ENCODE data around the gene ATP13A4. TPM values are rescaled to one million over a fixed set of nuclear protein-coding genes. Genes with fewer than 3 reads are reported as not detected.

ATP13A4 gene
- total RNA-seq, 6 experiments from 2014 or later, result not detected

- no peaks in the 10 kb centered on the region for H3K9me3 Mint-ChIP-seq
- H3K36me3 Mint-ChIP-seq (ENCODE audit: low read depth), result no peaks in the 10 kb centered on the region
- DNase-seq, result no peak
- H3K4me3 Mint-ChIP-seq, result no peak overlapping the region
- TF ChIP-seq, protein P1, sequence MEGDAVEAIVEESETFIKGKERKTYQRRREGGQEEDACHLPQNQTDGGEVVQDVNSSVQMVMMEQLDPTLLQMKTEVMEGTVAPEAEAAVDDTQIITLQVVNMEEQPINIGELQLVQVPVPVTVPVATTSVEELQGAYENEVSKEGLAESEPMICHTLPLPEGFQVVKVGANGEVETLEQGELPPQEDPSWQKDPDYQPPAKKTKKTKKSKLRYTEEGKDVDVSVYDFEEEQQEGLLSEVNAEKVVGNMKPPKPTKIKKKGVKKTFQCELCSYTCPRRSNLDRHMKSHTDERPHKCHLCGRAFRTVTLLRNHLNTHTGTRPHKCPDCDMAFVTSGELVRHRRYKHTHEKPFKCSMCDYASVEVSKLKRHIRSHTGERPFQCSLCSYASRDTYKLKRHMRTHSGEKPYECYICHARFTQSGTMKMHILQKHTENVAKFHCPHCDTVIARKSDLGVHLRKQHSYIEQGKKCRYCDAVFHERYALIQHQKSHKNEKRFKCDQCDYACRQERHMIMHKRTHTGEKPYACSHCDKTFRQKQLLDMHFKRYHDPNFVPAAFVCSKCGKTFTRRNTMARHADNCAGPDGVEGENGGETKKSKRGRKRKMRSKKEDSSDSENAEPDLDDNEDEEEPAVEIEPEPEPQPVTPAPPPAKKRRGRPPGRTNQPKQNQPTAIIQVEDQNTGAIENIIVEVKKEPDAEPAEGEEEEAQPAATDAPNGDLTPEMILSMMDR (IDR thresholded peaks at IDR 0.05), result no peak
- H3K27ac Mint-ChIP-seq, result no peak overlapping the region
- H3K27me3 Mint-ChIP-seq (ENCODE audit: insufficient read depth), result no peaks in the 10 kb centered on the region; the same call in none of the 2 replicates
- no peaks in the 10 kb centered on the region for H3K4me1 Mint-ChIP-seq (ENCODE audit: low read depth)
Measured at GRCh38 chr3:193556841-193557240, 2.1 kb upstream of the ATP13A4 start.

- Mint-ChIP-seq H3K27ac (no peak overlapping the region), H3K4me3 (no peak overlapping the region), H3K4me1 (ENCODE audit: low read depth) (no peaks in the 10 kb centered on the region), H3K27me3 (ENCODE audit: insufficient read depth) (no peaks in the 10 kb centered on the region; the same call in 1 of the 2 replicates), H3K9me3 (no peaks in the 10 kb centered on the region), H3K36me3 (ENCODE audit: low read depth) (no peaks in the 10 kb centered on the region)
- TF ChIP-seq, protein P1 (IDR thresholded peaks at IDR 0.05), result no peak
- DNase-seq, result no peak
Measured at GRCh38 chr3:193553586-193553985, 1.1 kb downstream of the ATP13A4 start.

DNA sequence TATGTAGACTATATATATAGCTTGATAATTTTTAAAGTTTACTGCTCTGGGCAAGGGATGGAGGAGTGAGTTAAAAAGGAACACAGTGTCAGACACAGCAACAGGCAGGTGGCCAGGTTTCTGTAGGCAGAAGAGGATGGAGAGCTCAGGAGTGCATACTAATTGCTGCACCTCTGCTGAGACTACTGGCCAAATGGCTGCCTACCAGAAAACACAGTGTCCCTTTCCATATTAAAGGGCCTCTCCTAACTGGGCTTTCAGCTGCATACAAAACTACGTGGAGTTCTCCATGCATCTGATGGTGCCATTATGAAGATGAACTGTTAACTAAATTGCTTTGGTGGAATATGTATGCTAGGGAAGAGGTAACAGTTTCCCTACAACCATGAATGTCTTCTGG lies 1.8 kb downstream of the ATP13A4 start:
- H3K9me3 Mint-ChIP-seq, result no peaks in the 10 kb centered on the region
- no peak overlapping the region for H3K4me3 Mint-ChIP-seq
- H3K27ac Mint-ChIP-seq, result no peak overlapping the region
- H3K36me3 Mint-ChIP-seq (ENCODE audit: low read depth), result no peaks in the 10 kb centered on the region
- no peak for DNase-seq
- no peaks in the 10 kb centered on the region for H3K4me1 Mint-ChIP-seq (ENCODE audit: low read depth)
- H3K27me3 Mint-ChIP-seq (ENCODE audit: insufficient read depth), result no peaks in the 10 kb centered on the region; the same call in 1 of the 2 replicates
- TF ChIP-seq, protein P1 (IDR thresholded peaks at IDR 0.05), result no peak

DNA sequence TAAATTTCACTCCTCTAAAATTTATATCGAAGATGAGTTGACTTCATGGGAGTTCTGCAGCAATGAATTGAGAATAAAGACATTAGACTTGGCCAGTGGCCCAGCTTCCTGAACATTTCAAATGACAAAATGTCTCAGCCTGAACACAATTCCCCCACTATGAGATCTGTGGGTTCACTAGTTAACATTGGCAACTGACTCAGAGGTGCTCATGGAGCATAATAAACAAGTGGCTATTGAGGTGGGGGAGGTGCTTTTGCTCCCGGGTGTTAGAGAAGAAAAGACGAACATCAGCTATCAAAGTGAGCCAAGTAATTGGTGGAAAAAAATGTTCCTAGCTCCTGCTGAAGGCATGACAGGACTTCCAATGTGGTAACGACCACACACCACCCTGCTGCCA lies 6.3 kb downstream of the ATP13A4 start:
- Mint-ChIP-seq H3K36me3 (ENCODE audit: low read depth) (no peaks in the 10 kb centered on the region), H3K27ac (no peak overlapping the region), H3K27me3 (ENCODE audit: insufficient read depth) (no peaks in the 10 kb centered on the region; the same call in 1 of the 2 replicates), H3K4me1 (ENCODE audit: low read depth) (no peaks in the 10 kb centered on the region), H3K4me3 (no peak overlapping the region), H3K9me3 (peaks cover 5% of the 10 kb centered on the region)
- no peak for DNase-seq
- TF ChIP-seq, protein P1 (IDR thresholded peaks at IDR 0.05), result no peak

- H3K4me3 Mint-ChIP-seq, result no peak overlapping the region
- H3K9me3 Mint-ChIP-seq, result peaks cover 10% of the 10 kb centered on the region
- H3K27ac Mint-ChIP-seq, result no peak overlapping the region
- no peak for DNase-seq
- no peaks in the 10 kb centered on the region for H3K4me1 Mint-ChIP-seq (ENCODE audit: low read depth)
- TF ChIP-seq, protein P1 (IDR thresholded peaks at IDR 0.05), result no peak
- H3K36me3 Mint-ChIP-seq (ENCODE audit: low read depth), result no peaks in the 10 kb centered on the region
- H3K27me3 Mint-ChIP-seq (ENCODE audit: insufficient read depth), result no peaks in the 10 kb centered on the region; the same call in 1 of the 2 replicates
Measured at GRCh38 chr3:193546129-193546528, 8.6 kb downstream of the ATP13A4 start.

- no peaks in the 10 kb centered on the region for H3K4me1 Mint-ChIP-seq (ENCODE audit: low read depth)
- H3K27me3 Mint-ChIP-seq (ENCODE audit: insufficient read depth), result no peaks in the 10 kb centered on the region
- H3K9me3 Mint-ChIP-seq, result peaks cover 10% of the 10 kb centered on the region
- DNase-seq, result no peak
- H3K36me3 Mint-ChIP-seq (ENCODE audit: low read depth), result no peaks in the 10 kb centered on the region
- no peak overlapping the region for H3K27ac Mint-ChIP-seq
- TF ChIP-seq, protein P1 (IDR thresholded peaks at IDR 0.05), result no peak
- no peak overlapping the region for H3K4me3 Mint-ChIP-seq
Measured at GRCh38 chr3:193545304-193545703, 9.4 kb downstream of the ATP13A4 start.

Data from HFFc6 (cell line).